BLaER1 treated with 17β-estradiol and CSF1 and Interleukin-3, amounts not matched to agents 10 nM and 100 nM (cell line): ENCODE measurements around the gene C20orf204.

Experiments
- H3K27ac ChIP-seq, 11 experiments: shearing (Covaris generic); formaldehyde crosslinking; 2 replicates each; pipeline ENCODE4 v1.8.1; 2022
- H3K27me3 ChIP-seq, 11 experiments: shearing (Covaris generic); formaldehyde crosslinking; 2 replicates each; pipeline ENCODE4 v1.8.1; 2022
- H3K36me3 ChIP-seq, 11 experiments: shearing (Covaris generic); formaldehyde crosslinking; 2 replicates each; pipeline ENCODE4 v1.8.1; 2022
- H3K4me1 ChIP-seq, 10 experiments: shearing (Covaris generic); formaldehyde crosslinking; 2 replicates each; pipeline ENCODE4 v1.8.1; 2022
- H3K4me2 ChIP-seq, 11 experiments: shearing (Covaris generic); formaldehyde crosslinking; 2 replicates each; pipeline ENCODE4 v1.8.1; 2022
- H3K4me3 ChIP-seq, 10 experiments: shearing (Covaris generic); formaldehyde crosslinking; 2 replicates each; pipeline ENCODE4 v1.8.1; 2022
- H3K9ac ChIP-seq, 11 experiments: shearing (Covaris generic); formaldehyde crosslinking; 2 replicates each; pipeline ENCODE4 v1.8.1; 2022
- H3K9me3 ChIP-seq, 11 experiments: shearing (Covaris generic); formaldehyde crosslinking; replicated peaks in 1 of 11; 2 replicates each; pipeline ENCODE4 v1.8.1; 2022
- H4K20me1 ChIP-seq, 11 experiments: shearing (Covaris generic); formaldehyde crosslinking; 2 replicates each; pipeline ENCODE4 v1.8.1; 2022
- Cebpa-rat ChIP-seq, 11 experiments: shearing (Covaris generic); IDR thresholded peaks; 2 replicates each; pipeline ENCODE4 v1.8.1; 2022

The C20orf204 gene

DNA sequence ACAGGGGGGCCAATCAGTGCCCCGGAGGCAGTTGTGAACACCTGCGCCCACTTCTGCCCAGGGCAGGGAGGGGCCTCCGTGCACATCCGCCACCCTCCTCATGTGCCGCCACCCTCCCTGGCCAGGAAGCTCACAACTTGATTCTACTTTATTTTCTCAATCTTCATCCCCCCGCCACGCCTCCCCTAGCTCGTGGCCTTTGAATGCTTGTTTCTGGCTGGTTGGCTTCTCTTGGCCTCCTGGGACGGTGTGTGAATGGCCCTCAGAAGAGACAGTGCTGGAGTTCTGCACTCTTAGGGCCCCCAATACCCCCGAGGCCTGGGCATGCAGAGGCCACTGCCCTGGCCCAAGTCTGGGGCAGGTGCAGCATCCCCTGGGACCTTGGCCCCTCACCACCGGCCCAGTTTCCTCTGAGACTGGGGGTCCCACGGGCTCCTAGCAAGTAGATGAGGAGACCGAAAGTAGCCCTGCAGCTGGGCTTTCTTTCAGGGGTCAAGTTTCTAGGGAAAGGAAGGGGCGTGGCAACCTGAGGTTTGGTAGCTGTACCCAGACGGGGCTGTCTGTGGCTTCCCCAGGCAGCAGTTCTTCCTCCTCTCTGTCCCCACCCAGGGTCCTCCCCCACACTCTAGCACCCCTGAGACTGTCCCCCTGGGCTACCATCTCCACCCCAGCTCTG, 42.0 kb downstream of the C20orf204 start:
- no peak for TF ChIP-seq Cebpa-rat (IDR thresholded peaks at IDR 0.05)
- H4K20me1 ChIP-seq: peaks cover 27 to 61% (median 51%) of the 10 kb centered on the region in 11 experiments; a peak in 21 of 22 replicates
- peak overlapping the region; percentile 86 to 93 (median 91) for H3K9ac ChIP-seq
- peaks cover 61 to 93% (median 81%) of the 10 kb centered on the region in 10 experiments for H3K4me1 ChIP-seq
- H3K27me3 ChIP-seq: peaks cover 0 to 3% (median under 1%) of the 10 kb centered on the region in 11 experiments; a peak in 5 of 22 replicates
- H3K4me2 ChIP-seq: peak overlapping the region; percentile 93 to 100 (median 99)
- peaks cover 14 to 38% (median 33%) of the 10 kb centered on the region in 11 experiments for H3K36me3 ChIP-seq
- peak overlapping the region; percentile 75 to 98 (median 88) for H3K4me3 ChIP-seq
- peak overlapping the region; percentile 85 to 95 (median 92); a peak in 21 of 22 replicates for H3K27ac ChIP-seq
- H3K9me3 ChIP-seq: no peaks in the 10 kb centered on the region

DNA sequence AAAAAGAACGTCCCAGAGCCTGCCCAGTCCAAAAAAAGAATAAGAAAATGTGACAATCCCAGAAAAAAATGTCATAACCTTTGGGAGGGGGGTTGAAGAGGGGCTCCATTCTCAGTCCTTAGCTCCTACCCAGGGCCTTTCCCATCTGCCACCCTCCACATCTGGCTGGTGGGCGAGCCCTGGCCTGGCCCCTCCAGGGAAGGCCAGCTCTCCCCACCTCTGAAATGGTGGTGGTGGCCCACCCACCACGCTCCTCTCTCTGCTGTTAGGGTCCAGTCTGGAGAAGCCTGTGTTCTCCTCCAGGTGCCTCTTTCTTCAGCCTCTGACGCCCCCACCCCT, 42.9 kb downstream of the C20orf204 start:
- peaks cover 3 to 12% (median 8%) of the 10 kb centered on the region in 11 experiments for H3K27me3 ChIP-seq
- peaks cover 18 to 57% (median 42%) of the 10 kb centered on the region in 11 experiments for H4K20me1 ChIP-seq
- H3K4me3 ChIP-seq: peak overlapping the region; percentile 75 to 98 (median 88)
- no peak for TF ChIP-seq Cebpa-rat (IDR thresholded peaks at IDR 0.05)
- H3K4me1 ChIP-seq: peaks cover 56 to 91% (median 79%) of the 10 kb centered on the region in 10 experiments
- H3K9ac ChIP-seq: peak overlapping the region; percentile 86 to 93 (median 91)
- peaks cover 7 to 29% (median 24%) of the 10 kb centered on the region in 11 experiments for H3K36me3 ChIP-seq
- peak overlapping the region; percentile 93 to 100 (median 99) for H3K4me2 ChIP-seq
- H3K27ac ChIP-seq: peak overlapping the region; percentile 85 to 95 (median 92)
- H3K9me3 ChIP-seq: no peaks in the 10 kb centered on the region

DNA sequence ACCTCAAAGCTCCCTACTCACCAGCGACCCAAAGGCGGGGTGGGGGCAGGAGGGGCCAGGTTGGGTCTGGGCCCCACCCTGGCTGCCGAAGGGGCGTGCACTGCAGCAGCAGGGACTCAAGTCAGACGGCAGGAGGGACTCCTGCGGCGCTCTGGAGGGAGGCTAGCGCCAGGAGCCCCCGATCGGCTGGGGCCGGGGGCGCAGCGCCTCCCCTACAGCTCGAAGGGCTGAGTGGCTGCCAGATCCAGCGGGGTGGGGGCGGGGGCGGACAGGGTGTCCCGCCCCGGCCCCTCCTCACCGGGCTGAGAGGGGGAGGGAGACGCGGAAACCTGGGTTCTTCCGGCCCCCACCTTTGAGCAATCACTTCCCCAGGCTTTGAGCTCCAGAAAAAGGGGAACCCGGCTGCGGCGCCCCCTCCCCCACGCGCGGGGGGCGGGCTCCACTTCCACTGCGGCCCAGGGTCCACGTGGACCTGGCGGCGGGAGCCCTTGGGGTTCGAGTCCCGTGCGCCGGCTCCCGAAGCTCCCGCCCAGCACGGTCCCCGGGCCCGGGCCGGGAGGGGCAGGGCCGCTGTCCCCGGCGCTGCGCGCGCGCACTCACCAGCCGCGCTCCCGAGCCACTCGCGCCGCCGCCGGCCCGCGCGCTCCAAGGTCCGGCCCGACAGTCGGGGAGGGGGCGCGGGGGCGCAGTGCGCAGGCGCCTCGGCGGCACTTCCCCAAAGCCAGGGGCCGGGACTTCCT, 43.5 kb downstream of the C20orf204 start, which contains the start of gene RGS19:
RGS19 (minus strand) TSS at position 246 of the 740 bp plus-strand sequence. CDS start 2,632 bp downstream, outside the sequence.
- Histone ChIP-seq H3K4me1 (peaks cover 56 to 91% (median 79%) of the 10 kb centered on the region in 10 experiments), H3K4me3 (peak within 1 kb of the TSS; percentile 75 to 98 (median 88)), H3K27ac (peak within 1 kb of the TSS; percentile 85 to 95 (median 92)), H3K27me3 (peaks cover 9 to 17% (median 14%) of the 10 kb centered on the region in 11 experiments), H4K20me1 (peaks cover 16 to 57% (median 39%) of the 10 kb centered on the region in 11 experiments; a peak in 21 of 22 replicates), H3K4me2 (peak within 1 kb of the TSS; percentile 97 to 100 (median 100)), H3K9ac (peak within 1 kb of the TSS; percentile 86 to 93 (median 91)), H3K36me3 (peaks cover 1 to 24% (median 19%) of the 10 kb centered on the region in 11 experiments; a peak in 20 of 22 replicates), H3K9me3 (no peaks in the 10 kb centered on the region)
- TF ChIP-seq Cebpa-rat (IDR thresholded peaks at IDR 0.05): 0 out of 22 replicates have a peak, but pooled peaks of 1 of the 11 experiments have one; percentile 17

DNA sequence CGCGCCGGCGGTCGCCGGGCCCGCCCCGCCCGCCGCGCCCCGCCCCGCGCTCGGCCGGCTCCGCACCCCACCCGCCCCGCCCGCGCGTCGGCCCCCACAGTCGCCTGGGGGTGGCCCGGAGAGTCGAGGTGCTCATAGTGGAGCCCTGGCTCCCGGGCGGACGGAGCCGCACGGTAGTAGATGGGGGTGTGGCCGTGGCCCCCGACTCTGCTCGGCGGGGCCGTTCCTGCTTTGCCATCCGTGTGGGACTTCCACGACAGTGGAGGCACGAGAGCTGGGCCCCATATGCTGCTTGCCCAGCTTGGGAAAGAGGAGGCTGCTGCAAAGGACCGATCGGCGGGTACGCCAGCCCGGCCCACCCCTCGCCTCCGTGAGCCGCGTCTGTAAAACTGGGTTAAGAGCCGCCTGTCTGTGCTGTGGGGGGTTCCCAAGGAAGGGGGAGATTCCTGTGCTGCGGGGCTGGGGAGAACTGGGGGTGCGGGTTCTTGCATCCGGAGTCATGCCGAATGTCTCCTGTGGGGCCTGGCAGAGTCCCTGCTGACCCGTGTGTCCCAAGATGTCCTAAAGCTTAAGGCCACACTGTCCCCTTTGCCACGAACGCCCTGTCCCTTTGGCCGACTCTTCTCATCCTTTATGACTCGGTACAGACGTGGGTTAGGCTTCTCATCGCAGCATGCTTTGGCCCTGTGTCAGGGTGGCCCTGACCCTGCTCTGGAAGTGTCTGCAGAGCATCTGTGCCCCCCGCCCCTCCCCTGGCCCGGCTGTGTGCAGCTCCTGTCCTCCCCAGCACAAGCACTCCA, 44.2 kb downstream of the C20orf204 start, which contains the start of gene OPRL1:
OPRL1 (plus strand) TSS at position 70 of the 800 bp plus-strand sequence. CDS start 12,639 bp downstream, outside the sequence.
- Histone ChIP-seq H3K27me3 (peaks cover 16 to 25% (median 21%) of the 10 kb centered on the region in 11 experiments), H3K36me3 (peaks cover 0 to 16% (median 12%) of the 10 kb centered on the region in 11 experiments; a peak in 17 of 22 replicates), H3K9ac (peak within 1 kb of the TSS; percentile 86 to 93 (median 91)), H3K4me3 (peak within 1 kb of the TSS; percentile 75 to 98 (median 88)), H3K4me1 (peaks cover 52 to 86% (median 74%) of the 10 kb centered on the region in 10 experiments), H4K20me1 (peaks cover 16 to 56% (median 37%) of the 10 kb centered on the region in 11 experiments; a peak in 20 of 22 replicates), H3K4me2 (peak within 1 kb of the TSS; percentile 97 to 100 (median 100)), H3K27ac (peak within 1 kb of the TSS; percentile 85 to 95 (median 92)), H3K9me3 (no peaks in the 10 kb centered on the region)
- TF ChIP-seq Cebpa-rat (IDR thresholded peaks at IDR 0.05): no peak

DNA sequence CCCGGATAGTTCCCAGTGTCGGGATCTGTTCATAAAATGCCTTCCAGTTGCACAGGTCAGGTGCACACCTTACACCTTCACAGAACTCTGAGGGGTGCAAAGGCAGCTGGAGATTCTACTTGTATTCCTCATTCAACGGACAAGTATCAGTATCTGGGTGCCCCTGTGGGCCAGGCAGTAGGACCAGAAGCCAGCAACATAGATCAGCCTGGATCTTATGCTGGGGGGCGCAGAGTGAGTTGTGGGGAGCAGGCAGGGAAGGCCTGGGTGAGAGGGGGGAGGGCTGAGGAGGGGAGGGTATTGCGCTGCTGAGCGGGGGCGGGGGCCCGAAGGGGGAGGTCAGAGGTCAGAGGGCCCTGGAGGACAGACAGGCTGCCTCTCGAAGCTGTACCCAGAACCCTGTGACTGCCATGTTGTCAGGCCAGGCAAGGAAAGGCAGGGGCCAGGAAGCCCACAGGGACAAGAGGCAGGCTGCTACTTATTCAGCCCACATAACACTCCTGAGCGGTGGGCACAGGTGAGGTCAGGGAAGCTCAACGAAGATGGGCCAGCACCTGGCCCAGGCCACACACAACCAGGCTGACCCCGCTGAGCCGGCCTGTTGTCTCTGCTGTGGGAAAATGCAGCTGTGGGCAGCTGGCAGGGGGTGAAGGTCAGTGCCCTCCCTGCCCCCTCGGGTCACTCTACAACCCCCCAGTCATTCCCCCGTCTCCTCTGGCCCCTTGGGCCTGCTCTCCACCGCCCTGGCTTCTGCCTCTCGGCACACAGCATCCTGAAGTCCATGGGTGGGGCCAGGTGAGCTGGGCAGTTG, 45.0 kb downstream of the C20orf204 start:
- peak overlapping the region; percentile 82 to 93 (median 90) for H3K9ac ChIP-seq
- peaks cover 43 to 78% (median 66%) of the 10 kb centered on the region in 10 experiments for H3K4me1 ChIP-seq
- peak overlapping the region; percentile 75 to 98 (median 88) for H3K4me3 ChIP-seq
- H3K27me3 ChIP-seq: peaks cover 24 to 33% (median 29%) of the 10 kb centered on the region in 11 experiments
- TF ChIP-seq Cebpa-rat (IDR thresholded peaks at IDR 0.05): no peak
- H3K36me3 ChIP-seq: peaks cover 0 to 8% (median 5%) of the 10 kb centered on the region in 11 experiments; a peak in 15 of 22 replicates
- peaks cover 12 to 48% (median 29%) of the 10 kb centered on the region in 11 experiments; a peak in 19 of 22 replicates for H4K20me1 ChIP-seq
- peak overlapping the region in 3 of 11 experiments; percentile 56 to 94 (median 93); a peak in 5 of 22 replicates for H3K27ac ChIP-seq
- peaks cover 0 to 5% (median 2%) of the 10 kb centered on the region in 11 experiments; a peak in 12 of 22 replicates for H3K9me3 ChIP-seq
- peak overlapping the region; percentile 91 to 100 (median 99) for H3K4me2 ChIP-seq

DNA sequence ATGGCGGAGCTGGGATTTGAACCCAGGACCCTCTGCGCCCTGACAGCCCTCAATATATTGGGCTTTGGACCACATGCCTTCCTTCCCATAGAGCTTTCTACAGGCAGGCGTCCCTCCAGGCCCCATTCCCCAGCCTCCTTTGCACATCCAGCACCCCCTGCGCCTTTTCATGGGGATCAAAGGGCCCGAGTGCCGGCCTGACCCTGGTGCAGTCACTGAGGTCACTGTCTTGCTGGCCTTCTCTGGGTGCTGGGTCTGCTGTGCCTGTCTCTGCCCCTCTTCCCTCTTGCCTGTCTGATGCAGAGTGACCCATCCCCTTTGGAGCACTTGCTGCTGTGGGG, 45.6 kb downstream of the C20orf204 start:
- H3K27me3 ChIP-seq: peaks cover 26 to 39% (median 35%) of the 10 kb centered on the region in 11 experiments
- H3K4me1 ChIP-seq: peaks cover 38 to 72% (median 61%) of the 10 kb centered on the region in 10 experiments

More for the DNA sequence above, 45.6 kb downstream of the C20orf204 start:
- H3K36me3 ChIP-seq: peaks cover 0 to 2% (median 0%) of the 10 kb centered on the region in 11 experiments; a peak in 4 of 22 replicates
- H3K9me3 ChIP-seq: peaks cover under 1 to 11% (median 8%) of the 10 kb centered on the region in 11 experiments
- peak overlapping the region in 1 of 11 experiments; percentile 33; a peak in 1 of 22 replicates for H3K27ac ChIP-seq
- peak overlapping the region in 6 of 11 experiments; percentile 2 to 56 (median 41); a peak in 8 of 22 replicates for H3K9ac ChIP-seq
- H4K20me1 ChIP-seq: peaks cover 11 to 43% (median 23%) of the 10 kb centered on the region in 11 experiments; a peak in 19 of 22 replicates
- H3K4me3 ChIP-seq: peak overlapping the region in 3 of 10 experiments; percentile 23 to 86 (median 42); a peak in 1 of 20 replicates
- TF ChIP-seq Cebpa-rat (IDR thresholded peaks at IDR 0.05): no peak
- H3K4me2 ChIP-seq: peak overlapping the region; percentile 91 to 100 (median 99)
